ENCODE data around the gene NTM.

DNA sequence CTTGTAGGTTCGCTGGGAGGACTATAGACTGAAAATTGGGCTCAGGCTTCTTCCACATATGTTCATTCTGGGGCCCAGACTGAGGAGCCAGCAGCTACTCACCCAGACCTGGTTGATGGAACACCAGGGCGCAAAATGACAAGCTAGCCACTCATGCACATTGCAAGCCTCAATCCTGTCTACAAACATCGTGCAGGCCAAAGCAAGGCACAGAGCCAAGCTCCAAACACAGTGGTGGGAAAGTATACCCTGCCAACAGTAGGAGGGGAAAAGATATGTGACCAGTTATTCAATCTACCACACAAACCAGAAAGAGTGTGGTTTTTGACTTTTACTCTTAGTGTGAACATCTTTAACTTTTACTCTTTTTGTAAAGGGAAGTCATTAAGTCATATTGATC, 660.5 kb downstream of the NTM start:
- TF ChIP-seq, protein P1, sequence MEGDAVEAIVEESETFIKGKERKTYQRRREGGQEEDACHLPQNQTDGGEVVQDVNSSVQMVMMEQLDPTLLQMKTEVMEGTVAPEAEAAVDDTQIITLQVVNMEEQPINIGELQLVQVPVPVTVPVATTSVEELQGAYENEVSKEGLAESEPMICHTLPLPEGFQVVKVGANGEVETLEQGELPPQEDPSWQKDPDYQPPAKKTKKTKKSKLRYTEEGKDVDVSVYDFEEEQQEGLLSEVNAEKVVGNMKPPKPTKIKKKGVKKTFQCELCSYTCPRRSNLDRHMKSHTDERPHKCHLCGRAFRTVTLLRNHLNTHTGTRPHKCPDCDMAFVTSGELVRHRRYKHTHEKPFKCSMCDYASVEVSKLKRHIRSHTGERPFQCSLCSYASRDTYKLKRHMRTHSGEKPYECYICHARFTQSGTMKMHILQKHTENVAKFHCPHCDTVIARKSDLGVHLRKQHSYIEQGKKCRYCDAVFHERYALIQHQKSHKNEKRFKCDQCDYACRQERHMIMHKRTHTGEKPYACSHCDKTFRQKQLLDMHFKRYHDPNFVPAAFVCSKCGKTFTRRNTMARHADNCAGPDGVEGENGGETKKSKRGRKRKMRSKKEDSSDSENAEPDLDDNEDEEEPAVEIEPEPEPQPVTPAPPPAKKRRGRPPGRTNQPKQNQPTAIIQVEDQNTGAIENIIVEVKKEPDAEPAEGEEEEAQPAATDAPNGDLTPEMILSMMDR (IDR thresholded peaks at IDR 0.05; ENCODE audit: low read depth, low read length, poor library complexity, severe bottlenecking): no peak
- TF ChIP-seq EZH2phosphoT487 (IDR thresholded peaks at IDR 0.05; ENCODE audit: borderline replicate concordance, low read length): no peak
